Uterus (tissue), 2 donors: ENCODE results near the gene UNKL.
"Not testable (repeated sequence)": the region's sequence is repeated elsewhere in the genome, so short reads cannot be mapped to it uniquely, and the experiment has no call there.

Source experiments
- POLR2A ChIP-seq, 2 donors: fragments of 450-650 bp; IDR thresholded peaks; one replicate each; pipeline ENCODE4 v1.6.1; 2016; ENCODE audit warnings: antibody characterized with exemption in 2 of 2, mild to moderate bottlenecking in 1 of 2, moderate library complexity in 1 of 2
- TF ChIP-seq, protein P1 (sequence below), 4 experiments: fragments of 200-600 bp in 2 of 4; fragments of 450-650 bp in 2 of 4; sonication (generic) in 2 of 4; IDR thresholded peaks; one replicate each; pipeline ENCODE4 v1.5.1; 2016 to 2019; ENCODE audit warnings: antibody characterized with exemption in 4 of 4, mild to moderate bottlenecking in 2 of 4, moderate library complexity in 1 of 4

DNA sequence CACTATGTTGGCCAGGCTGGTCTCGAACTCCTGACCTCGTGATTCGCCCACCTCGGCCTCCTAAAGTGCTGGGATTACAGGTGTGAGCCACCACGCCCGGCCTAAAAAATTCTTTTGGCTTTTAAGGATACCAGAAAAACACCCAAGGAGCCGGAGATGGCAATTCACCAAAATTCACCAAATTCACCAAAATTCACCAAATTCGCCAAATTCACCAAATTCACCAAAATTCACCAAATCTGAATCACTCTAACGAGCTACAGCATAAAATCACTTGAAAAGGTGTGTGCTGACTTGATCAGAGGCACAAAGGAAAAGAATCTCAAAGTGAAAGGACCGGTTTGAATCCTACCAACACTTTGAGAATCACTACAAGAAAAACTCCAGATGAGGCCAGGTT, 85.5 kb downstream of the UNKL start:
- not testable (repeated sequence) for TF ChIP-seq POLR2A (IDR thresholded peaks at IDR 0.05)
- TF ChIP-seq, protein P1, sequence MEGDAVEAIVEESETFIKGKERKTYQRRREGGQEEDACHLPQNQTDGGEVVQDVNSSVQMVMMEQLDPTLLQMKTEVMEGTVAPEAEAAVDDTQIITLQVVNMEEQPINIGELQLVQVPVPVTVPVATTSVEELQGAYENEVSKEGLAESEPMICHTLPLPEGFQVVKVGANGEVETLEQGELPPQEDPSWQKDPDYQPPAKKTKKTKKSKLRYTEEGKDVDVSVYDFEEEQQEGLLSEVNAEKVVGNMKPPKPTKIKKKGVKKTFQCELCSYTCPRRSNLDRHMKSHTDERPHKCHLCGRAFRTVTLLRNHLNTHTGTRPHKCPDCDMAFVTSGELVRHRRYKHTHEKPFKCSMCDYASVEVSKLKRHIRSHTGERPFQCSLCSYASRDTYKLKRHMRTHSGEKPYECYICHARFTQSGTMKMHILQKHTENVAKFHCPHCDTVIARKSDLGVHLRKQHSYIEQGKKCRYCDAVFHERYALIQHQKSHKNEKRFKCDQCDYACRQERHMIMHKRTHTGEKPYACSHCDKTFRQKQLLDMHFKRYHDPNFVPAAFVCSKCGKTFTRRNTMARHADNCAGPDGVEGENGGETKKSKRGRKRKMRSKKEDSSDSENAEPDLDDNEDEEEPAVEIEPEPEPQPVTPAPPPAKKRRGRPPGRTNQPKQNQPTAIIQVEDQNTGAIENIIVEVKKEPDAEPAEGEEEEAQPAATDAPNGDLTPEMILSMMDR (IDR thresholded peaks at IDR 0.05), result not testable (repeated sequence)
